Stimulated activated CD4-positive, alpha-beta T cell treated with anti-CD3 and anti-CD28 coated beads, Interleukin-2, amount 100 ng/mL, for 48 hours (primary cell): ENCODE results near the gene ARPC4.

Experiments used
- DNase-seq, 2 donors: peaks; one replicate each; pipeline ENCODE4 v3.0.0-alpha.2; 2020

ARPC4 gene

GRCh38 chr3:9792405-9793160 is at the start of gene ARPC4, which contains the start of gene TADA3:
Gene ARPC4, plus strand, starts transcription at chr3:9793082. Its CDS starts 40 bp downstream, at chr3:9793122.
Gene TADA3, minus strand, starts transcription at chr3:9792473. Its CDS starts 1,007 bp downstream, at chr3:9791466.
- DNase-seq = peak; percentile 84

- DNase-seq = no peak
Observed at GRCh38 chr3:9743548-9743947, 49.3 kb upstream of the ARPC4 start.

GRCh38 chr3:9744162-9744561 is 48.7 kb upstream of the ARPC4 start:
- no peak for DNase-seq

- DNase-seq = no peak
Observed at GRCh38 chr3:9745521-9745920, 47.4 kb upstream of the ARPC4 start.

GRCh38 chr3:9746330-9746729 is 46.6 kb upstream of the ARPC4 start:
- DNase-seq = no peak

GRCh38 chr3:9747267-9747666 is 45.6 kb upstream of the ARPC4 start:
- DNase-seq = no peak

- no peak for DNase-seq
Observed at GRCh38 chr3:9748031-9748430, 44.9 kb upstream of the ARPC4 start.

- no peak for DNase-seq
Observed at GRCh38 chr3:9749296-9749644, 43.6 kb upstream of the ARPC4 start.

GRCh38 chr3:9749645-9750555 is 43.0 kb upstream of the ARPC4 start, which contains the start of gene OGG1:
Gene OGG1, plus strand, starts transcription at chr3:9749952. Its CDS starts 335 bp downstream, at chr3:9750287.
- peak; percentile 88 to 90 for DNase-seq

GRCh38 chr3:9750556-9751411 is 42.1 kb upstream of the ARPC4 start:
- DNase-seq = no peak

- no peak for DNase-seq
Observed at GRCh38 chr3:9754678-9755077, 38.2 kb upstream of the ARPC4 start.

GRCh38 chr3:9757427-9757826 is 35.5 kb upstream of the ARPC4 start:
- DNase-seq = no peak

- no peak for DNase-seq
Observed at GRCh38 chr3:9760779-9761505, 31.9 kb upstream of the ARPC4 start.

- no peak for DNase-seq
Observed at GRCh38 chr3:9761919-9762318, 31.0 kb upstream of the ARPC4 start.

GRCh38 chr3:9762871-9763270 is 30.0 kb upstream of the ARPC4 start:
- DNase-seq = no peak

GRCh38 chr3:9765865-9766264 is 27.0 kb upstream of the ARPC4 start:
- DNase-seq = no peak

GRCh38 chr3:9767418-9767817 is 25.5 kb upstream of the ARPC4 start:
- no peak for DNase-seq

- DNase-seq = no peak
Observed at GRCh38 chr3:9768141-9768775, 24.6 kb upstream of the ARPC4 start.

- DNase-seq = no peak
Observed at GRCh38 chr3:9769012-9769411, 23.9 kb upstream of the ARPC4 start.

- peak; percentile 67 to 74 for DNase-seq
Observed at GRCh38 chr3:9769426-9770275, 23.2 kb upstream of the ARPC4 start, which contains the start of gene CAMK1. Gene CAMK1, minus strand, starts transcription at chr3:9769947. Its CDS starts 2,198 bp downstream, at chr3:9767749.
